ENCODE measurements around the gene PRR20G. TPM values are rescaled to one million over a fixed set of nuclear protein-coding genes. Genes with fewer than 3 reads are reported as not detected.

PRR20G gene
- total RNA-seq, 1 donor from 2014 or later = not detected

DNA sequence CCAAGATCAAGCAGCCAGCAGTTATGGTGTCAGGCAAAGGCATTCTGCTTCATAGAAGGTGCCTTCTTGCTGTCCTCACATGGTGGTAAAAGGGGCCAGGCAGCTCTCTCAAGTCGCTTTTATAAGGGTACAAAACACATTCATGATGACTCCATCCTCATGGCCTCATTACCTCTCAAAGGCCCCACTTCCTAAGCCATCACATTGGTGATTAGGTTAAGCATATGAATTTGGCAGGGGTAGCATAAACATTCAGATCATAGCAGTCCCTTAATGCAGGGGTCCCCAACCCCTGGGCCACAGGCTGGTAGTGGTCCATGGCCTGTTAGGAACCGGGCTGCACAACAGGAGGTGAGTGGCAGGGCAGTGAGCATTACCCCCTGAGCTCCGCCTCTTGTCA is 52.1 kb downstream of the PRR20G start:
- H3K4me1 Mint-ChIP-seq (ENCODE audit: low read depth) = no peaks in the 10 kb centered on the region
- TF ChIP-seq CTCF (IDR thresholded peaks at IDR 0.05; ENCODE audit: unreplicated experiment) = no peak
- no peaks in the 10 kb centered on the region for H3K36me3 Mint-ChIP-seq (ENCODE audit: insufficient read depth)
- H3K27me3 Mint-ChIP-seq = peaks cover 29% of the 10 kb centered on the region
- H3K9me3 Mint-ChIP-seq (ENCODE audit: low read depth) = no peaks in the 10 kb centered on the region
- DNase-seq (ENCODE audit: low spot score, unreplicated experiment) = no peak
- no peak overlapping the region for H3K27ac Mint-ChIP-seq
- no peak overlapping the region for H3K4me3 Mint-ChIP-seq (ENCODE audit: low read depth)

- Mint-ChIP-seq H3K9me3 (ENCODE audit: low read depth) (no peaks in the 10 kb centered on the region), H3K27me3 (peaks cover 28% of the 10 kb centered on the region), H3K4me3 (ENCODE audit: low read depth) (no peak overlapping the region), H3K36me3 (ENCODE audit: insufficient read depth) (no peaks in the 10 kb centered on the region), H3K4me1 (ENCODE audit: low read depth) (no peaks in the 10 kb centered on the region), H3K27ac (no peak overlapping the region)
- DNase-seq (ENCODE audit: low spot score, unreplicated experiment) = no peak
- no peak for TF ChIP-seq CTCF (IDR thresholded peaks at IDR 0.05; ENCODE audit: unreplicated experiment)
These were observed 53.1 kb downstream of the PRR20G start for GRCh38 chr3:127234778-127235177.

Other genes with a start within 250 kb of the PRR20G start
- not detected in 2 replicates for gene PRR23E, start 94.9 kb downstream of the PRR20G start, total RNA-seq

All from progenitor cell of endocrine pancreas (in vitro differentiated cells).